Aorta (tissue), 5 donors: ENCODE data around the gene MGAT5B. TPM values are rescaled to one million over a fixed set of nuclear protein-coding genes. Genes with fewer than 3 reads are reported as not detected.

ENCODE experiments used
- ATAC-seq: fragments of 200-7000 bp; cut with Tn5 transposase; one replicate; pipeline ENCODE4 v1.9.1; 2022; ENCODE audit warnings: moderate library complexity; ENCODE audit not compliant: low FRiP score
- DNase-seq, 2 donors: peaks; one replicate each; pipeline ENCODE4 v3.0.0-alpha.2; 2020
- H3K27ac ChIP-seq, 2 donors: one replicate each; pipeline ENCODE4 v1.5.1; 2013; ENCODE audit warnings: low read length in 2 of 2, mild to moderate bottlenecking in 2 of 2, moderate library complexity in 2 of 2, control low read depth in 1 of 2, inconsistent platforms in 1 of 2, low read depth in 1 of 2
- H3K27me3 ChIP-seq, 2 donors: one replicate each; pipeline ENCODE4 v1.6.1; 2013; ENCODE audit warnings: control low read depth in 1 of 2, low read length in 1 of 2, mild to moderate bottlenecking in 1 of 2, moderate library complexity in 1 of 2; ENCODE audit not compliant: insufficient read depth in 2 of 2, control insufficient read depth in 1 of 2
- H3K36me3 ChIP-seq, 2 donors: one replicate each; pipeline ENCODE4 v1.6.1; 2013; ENCODE audit warnings: control low read depth in 1 of 2, low read length in 1 of 2, mild to moderate bottlenecking in 1 of 2; ENCODE audit not compliant: insufficient read depth in 2 of 2, control insufficient read depth in 1 of 2
- H3K4me1 ChIP-seq, 2 donors: one replicate each; pipeline ENCODE4 v1.6.1; 2013; ENCODE audit warnings: low read length in 2 of 2, control low read depth in 1 of 2, mild to moderate bottlenecking in 1 of 2, moderate library complexity in 1 of 2; ENCODE audit not compliant: insufficient read depth in 2 of 2, control insufficient read depth in 1 of 2
- H3K4me3 ChIP-seq, 2 donors: one replicate each; pipeline ENCODE4 v1.5.1; 2013; ENCODE audit warnings: low read length in 2 of 2, control low read depth in 1 of 2, mild to moderate bottlenecking in 1 of 2
- H3K9me3 ChIP-seq: one replicate; pipeline ENCODE4 v1.6.1; 2013; ENCODE audit warnings: mild to moderate bottlenecking, low read length; ENCODE audit not compliant: control insufficient read depth
- WGBS, 2 donors: extraction: QIAGEN DNeasy Blood & Tissue Kit; methylation state at CpG; one replicate each; pipeline ENCODE4 v1.1.7; 2013; 5-methylcytosine and 5-hydroxymethylcytosine counted together
- intact Hi-C, 2 donors: fragments of 100-400 bp; cut with DNase I; formaldehyde crosslinking; loops; one replicate each; pipeline versions ENCODE4 v1.14.2 to v1.15.0; 2022
- polyA plus RNA-seq, 2 donors: library from polyadenylated mRNA; stranded (reverse); fragments of 200-250 nt; gene quantifications; one replicate each; pipeline ENCODE4 v1.2.3, GENCODE V29; 2013
- total RNA-seq, 2 donors: library from RNA; stranded (reverse); fragmentation: NEBNext Ultra II Directional; extraction: Animal tissue kit (Norgen Biotek cat#: 25700); gene quantifications; one replicate each; pipeline ENCODE4 v1.2.1, GENCODE V29; 2021
- donor health status: healthy with polysubstance abuse.
- donor health status: Bipolar disorder and iron deficiency.
- donor health status: DM: no; HTN: no; CAD: no.
- donor health status: DM: no; HTN: no; CAD: no.
- donor health status: DM: yes; HTN: yes; CAD: no.

The MGAT5B gene
- total and polyA plus RNA-seq, 4 donors: 0.51 to 0.55 TPM; not detected in 2

DNA sequence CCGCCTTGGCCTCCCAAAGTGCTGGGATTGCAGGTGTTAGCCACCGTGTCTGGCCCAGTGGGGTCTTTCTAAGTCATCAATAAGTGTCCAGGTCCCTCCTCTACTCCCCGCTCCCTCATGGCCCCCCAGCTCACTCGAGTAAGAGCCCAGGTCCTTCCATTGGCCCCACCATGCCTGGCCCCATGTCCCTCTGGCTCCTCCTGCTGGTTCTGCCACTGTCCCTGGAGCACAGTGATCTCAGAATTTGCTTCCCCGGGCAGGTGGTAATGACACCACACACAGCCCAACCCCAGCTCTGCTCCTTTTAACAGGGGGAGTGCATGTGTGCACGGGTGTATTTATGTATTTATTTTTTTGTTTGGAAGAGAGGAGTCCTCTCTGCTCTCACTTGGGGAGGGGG lies 19.6 kb downstream of the MGAT5B start:
- no peaks in the 10 kb centered on the region for H3K9me3 ChIP-seq
- intact Hi-C loops: loop anchor here in 1 of 2 donors (10.0 kb wide), 1 partner anchor 67 kb away; no protein-coding TSS in a partner anchor
- no peak overlapping the region for H3K27ac ChIP-seq
- no peak overlapping the region for H3K4me3 ChIP-seq
- H3K36me3 ChIP-seq: no peaks in the 10 kb centered on the region
- WGBS, 2 donors: 75 to 76% methylated on average over 6 of the region's 6 CpGs
- H3K4me1 ChIP-seq: no peaks in the 10 kb centered on the region
- H3K27me3 ChIP-seq: no peaks in the 10 kb centered on the region
- ATAC-seq (no peak), DNase-seq (no peak)

DNA sequence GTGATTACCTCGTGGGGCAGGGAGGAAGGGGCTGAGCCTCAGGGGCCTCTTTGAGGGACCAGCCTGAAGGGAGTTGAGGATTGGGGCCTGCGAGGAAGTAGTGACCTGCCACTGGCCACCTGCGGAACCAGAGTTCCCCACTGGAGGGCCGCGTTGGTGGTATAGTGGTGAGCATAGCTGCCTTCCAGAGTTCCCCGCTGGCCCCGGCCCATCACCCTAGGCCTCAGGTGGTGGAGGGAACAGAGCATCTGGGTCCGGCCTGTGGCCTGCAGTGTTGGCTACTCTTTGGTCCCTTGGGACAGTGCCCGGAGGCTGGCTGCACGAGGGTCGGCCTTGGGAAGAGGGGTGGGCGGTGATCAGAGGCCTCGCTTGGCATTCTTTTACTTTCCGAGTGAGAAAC lies 20.5 kb downstream of the MGAT5B start:
- WGBS, 2 donors: 52 to 58% methylated on average over 14 of the region's 14 CpGs
- intact Hi-C loops: loop anchor here in 1 of 2 donors (10.0 kb wide), 1 partner anchor 66 kb away; no protein-coding TSS in a partner anchor
- H3K36me3 ChIP-seq: no peaks in the 10 kb centered on the region
- H3K27me3 ChIP-seq: no peaks in the 10 kb centered on the region
- no peaks in the 10 kb centered on the region for H3K4me1 ChIP-seq
- no peak overlapping the region for H3K4me3 ChIP-seq
- H3K27ac ChIP-seq: no peak overlapping the region
- ATAC-seq (no peak), DNase-seq (peak in 1 of 2 donors; percentile 67)
- no peaks in the 10 kb centered on the region for H3K9me3 ChIP-seq

DNA sequence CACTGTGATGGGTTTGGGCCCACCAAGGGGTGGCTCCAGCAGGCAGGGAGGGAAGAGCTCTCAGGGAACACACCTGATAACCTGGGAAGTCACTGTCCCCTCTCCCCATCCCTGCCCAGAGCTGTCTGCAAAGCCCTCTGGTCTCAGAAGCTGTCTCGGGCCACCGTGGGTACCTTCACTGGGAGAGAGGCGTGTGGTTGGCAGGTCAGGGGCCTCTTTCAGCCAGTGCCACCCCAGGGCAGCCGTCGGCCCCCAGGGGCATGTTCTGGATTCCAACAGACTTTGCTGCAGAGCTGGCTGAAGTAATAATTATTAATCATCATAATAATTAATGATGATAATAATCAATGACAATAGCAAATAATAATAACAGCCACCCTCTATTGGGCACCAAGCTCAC lies 21.1 kb downstream of the MGAT5B start:
- WGBS, 2 donors: 81 to 90% methylated on average over 5 of the region's 5 CpGs
- ATAC-seq: no peak
- Histone ChIP-seq H3K9me3 (no peaks in the 10 kb centered on the region), H3K27ac (no peak overlapping the region), H3K4me3 (no peak overlapping the region), H3K4me1 (no peaks in the 10 kb centered on the region), H3K27me3 (no peaks in the 10 kb centered on the region), H3K36me3 (no peaks in the 10 kb centered on the region)
- peak in 1 of 2 donors; percentile 51 for DNase-seq
- intact Hi-C loops: loop anchor here in 1 of 2 donors (10.0 kb wide), 1 partner anchor 65 kb away; no protein-coding TSS in a partner anchor

DNA sequence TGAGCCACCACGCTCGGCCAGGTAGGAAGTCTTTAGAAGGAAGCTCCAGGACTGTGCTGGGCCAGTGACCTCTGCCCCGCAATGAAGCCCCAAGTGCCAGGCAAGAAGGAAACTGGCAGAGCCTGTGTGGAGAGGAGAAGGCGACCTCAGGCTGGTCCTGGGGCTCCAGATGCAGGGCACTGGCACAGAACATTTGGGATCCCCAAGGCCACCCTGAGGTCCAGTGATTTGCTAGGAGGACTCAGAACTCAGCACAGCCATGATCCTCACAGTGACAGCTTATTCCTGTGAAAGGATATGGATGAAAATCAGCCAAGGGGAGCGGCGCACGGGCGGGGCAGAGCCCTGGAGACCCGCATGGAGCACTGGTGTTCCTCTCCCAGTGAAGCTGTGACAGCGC lies 24.1 kb downstream of the MGAT5B start:
- 91 to 92% methylated on average over 10 of the region's 10 CpGs for WGBS, 2 donors
- peaks cover 2% of the 10 kb centered on the region for H3K9me3 ChIP-seq
- H3K27me3 ChIP-seq: no peaks in the 10 kb centered on the region
- no peak overlapping the region for H3K27ac ChIP-seq
- no peak overlapping the region for H3K4me3 ChIP-seq
- ATAC-seq (no peak), DNase-seq (no peak)
- no peaks in the 10 kb centered on the region for H3K36me3 ChIP-seq
- H3K4me1 ChIP-seq: no peaks in the 10 kb centered on the region
- intact Hi-C loops: no loop called here

DNA sequence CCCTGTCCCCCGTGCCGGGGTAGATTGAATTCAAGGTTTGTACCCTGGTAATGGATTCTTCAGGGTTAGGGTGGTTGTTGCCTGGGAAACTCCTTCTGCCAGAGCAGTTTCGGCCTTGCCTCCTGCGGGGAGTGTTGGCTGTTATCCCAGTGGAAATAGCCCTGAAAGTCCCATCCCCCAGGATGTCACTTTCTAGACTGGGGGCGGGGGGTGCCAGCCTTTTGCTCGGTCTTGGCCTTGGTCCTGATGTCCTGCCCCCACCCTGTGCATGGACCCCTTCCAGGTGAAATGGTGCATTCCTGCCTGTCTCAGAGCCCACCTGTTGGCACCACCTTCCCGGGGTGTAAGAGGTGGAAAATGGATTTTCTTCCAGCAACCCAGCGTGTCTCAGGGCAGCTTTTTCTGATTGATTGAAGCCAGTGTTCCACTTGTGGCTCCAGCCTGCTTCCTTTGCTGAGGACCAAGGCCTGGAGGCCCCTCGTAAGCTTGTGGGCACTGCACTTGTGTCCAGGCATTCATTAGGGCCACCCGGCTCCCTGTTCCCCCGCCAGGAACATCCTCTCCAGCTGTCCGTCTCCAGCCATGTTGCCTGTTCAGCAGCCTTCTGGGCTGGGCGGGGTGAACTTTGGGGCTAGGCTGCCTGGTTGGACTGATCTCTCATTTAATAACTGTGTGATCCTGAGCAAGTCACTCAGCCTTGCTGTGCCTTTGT lies 25.6 kb downstream of the MGAT5B start:
- no peak for DNase-seq
- intact Hi-C loops: no loop called here
- no peaks in the 10 kb centered on the region for H3K4me1 ChIP-seq
- 46 to 47% methylated on average over 13 of the region's 13 CpGs for WGBS, 2 donors
- no peak for ATAC-seq
- no peaks in the 10 kb centered on the region for H3K36me3 ChIP-seq
- H3K27ac ChIP-seq: no peak overlapping the region
- peaks cover 2% of the 10 kb centered on the region for H3K9me3 ChIP-seq
- H3K4me3 ChIP-seq: no peak overlapping the region
- H3K27me3 ChIP-seq: no peaks in the 10 kb centered on the region

DNA sequence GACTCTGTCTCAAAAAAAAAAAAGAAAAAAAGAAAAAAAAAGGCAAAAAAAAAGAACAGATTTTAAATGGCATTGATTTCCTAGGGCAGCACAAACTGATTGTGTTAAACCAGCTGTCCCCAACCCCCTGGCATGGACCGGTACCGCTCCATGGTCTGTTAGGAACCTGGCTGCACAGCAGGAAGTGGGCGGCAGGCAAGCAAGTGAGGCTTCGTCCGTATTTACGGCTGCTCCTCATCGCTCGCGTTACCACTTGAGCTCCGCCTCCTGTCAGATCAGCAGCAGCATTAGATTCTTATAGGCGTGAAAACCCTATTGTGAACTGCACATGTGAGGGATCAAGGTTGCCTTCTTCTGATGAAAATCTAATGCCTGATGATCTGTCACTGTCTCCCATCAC lies 26.6 kb downstream of the MGAT5B start:
- WGBS, 2 donors: 90 to 96% methylated on average over 11 of the region's 11 CpGs
- no peak for ATAC-seq

DNA sequence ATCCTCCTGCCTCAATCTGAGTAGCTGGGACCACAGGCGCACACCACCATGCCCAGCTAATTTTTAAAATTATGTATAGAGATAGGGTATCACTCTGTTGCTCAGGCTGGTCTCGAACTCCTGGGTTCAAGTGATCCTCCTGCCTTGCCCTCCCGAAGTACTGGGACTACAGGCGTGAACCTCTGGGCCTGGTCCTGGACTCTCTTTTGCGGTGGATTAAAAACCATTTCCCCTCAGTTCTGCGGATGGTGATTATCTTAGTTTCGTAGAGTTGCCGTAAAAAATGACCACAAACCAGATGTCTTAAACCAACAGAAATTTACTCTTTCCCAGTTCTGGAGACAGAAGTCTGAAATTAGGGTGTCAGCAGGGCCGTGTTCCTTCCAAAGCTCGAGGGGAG lies 28.8 kb downstream of the MGAT5B start:
- H3K27me3 ChIP-seq: no peaks in the 10 kb centered on the region
- ATAC-seq: no peak
- no peak for DNase-seq
- no peak overlapping the region for H3K4me3 ChIP-seq
- WGBS, 2 donors: 81 to 83% methylated on average over 10 of the region's 10 CpGs
- H3K9me3 ChIP-seq: peaks cover 2% of the 10 kb centered on the region
- intact Hi-C loops: no loop called here
- H3K4me1 ChIP-seq: no peaks in the 10 kb centered on the region
- no peak overlapping the region for H3K27ac ChIP-seq
- H3K36me3 ChIP-seq: no peaks in the 10 kb centered on the region

More for the DNA sequence above, 26.6 kb downstream of the MGAT5B start:
- Histone ChIP-seq H3K27ac (no peak overlapping the region), H3K27me3 (no peaks in the 10 kb centered on the region), H3K4me3 (no peak overlapping the region), H3K36me3 (no peaks in the 10 kb centered on the region), H3K4me1 (no peaks in the 10 kb centered on the region), H3K9me3 (peaks cover 2% of the 10 kb centered on the region)
- no peak for DNase-seq
- intact Hi-C loops: no loop called here

DNA sequence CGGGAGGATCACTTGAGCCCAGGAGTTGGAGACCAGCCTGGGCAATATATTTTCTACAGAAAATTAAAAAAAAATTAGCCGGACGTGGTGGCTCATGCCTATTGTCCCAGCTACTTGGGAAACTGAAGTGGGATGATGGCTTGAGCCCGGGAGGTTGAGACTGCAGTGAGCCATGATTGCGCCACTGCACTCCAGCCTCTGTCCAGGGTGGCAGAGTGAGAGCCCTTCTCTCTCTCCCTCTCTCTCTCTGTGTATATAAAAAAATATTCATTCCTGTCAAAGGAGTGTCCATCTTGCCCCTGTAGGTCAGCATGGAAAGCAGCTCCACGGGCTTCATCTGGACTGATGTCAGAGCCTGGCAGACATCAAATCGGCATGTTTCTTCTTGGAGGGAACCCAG lies 31.2 kb downstream of the MGAT5B start:
- H3K9me3 ChIP-seq: peaks cover 2% of the 10 kb centered on the region

DNA sequence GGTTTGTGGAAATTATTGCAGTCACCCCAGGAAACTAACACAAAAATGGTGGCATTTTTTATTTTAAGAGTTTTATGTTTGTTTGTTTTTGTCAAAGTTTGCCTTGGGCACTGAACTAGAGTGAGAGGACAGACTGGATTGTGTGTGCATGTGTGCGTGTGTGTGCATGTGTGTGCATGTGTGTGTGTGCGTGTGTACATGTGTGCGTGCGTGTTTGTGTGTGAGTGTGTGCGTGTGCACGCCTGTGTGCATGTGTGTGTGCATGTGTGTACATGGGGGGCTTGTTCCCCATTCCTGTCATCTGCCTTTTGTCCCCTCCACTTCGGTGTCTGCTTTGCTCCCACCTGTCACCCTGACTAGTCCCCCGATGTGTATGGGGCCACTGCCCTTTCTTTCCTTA lies 32.5 kb downstream of the MGAT5B start:
- ATAC-seq (no peak), DNase-seq (no peak)
- Histone ChIP-seq H3K9me3 (no peaks in the 10 kb centered on the region), H3K4me3 (no peak overlapping the region), H3K27ac (no peak overlapping the region), H3K4me1 (no peaks in the 10 kb centered on the region), H3K36me3 (no peaks in the 10 kb centered on the region), H3K27me3 (no peaks in the 10 kb centered on the region)
- WGBS, 2 donors: 91 to 96% methylated on average over 8 of the region's 8 CpGs
- intact Hi-C loops: no loop called here

More for the DNA sequence above, 31.2 kb downstream of the MGAT5B start:
- 64 to 67% methylated on average over 7 of the region's 7 CpGs for WGBS, 2 donors
- no peaks in the 10 kb centered on the region for H3K36me3 ChIP-seq
- no peak for ATAC-seq
- no peak overlapping the region for H3K27ac ChIP-seq
- H3K4me3 ChIP-seq: no peak overlapping the region
- H3K4me1 ChIP-seq: no peaks in the 10 kb centered on the region
- intact Hi-C loops: no loop called here
- no peak for DNase-seq
- no peaks in the 10 kb centered on the region for H3K27me3 ChIP-seq
